Measurements from ENCODE around the gene HACL1.

- TF ChIP-seq CTCF (conservative IDR thresholded peaks at IDR 0.05; ENCODE audit: low read depth, low read length) (no peak), EZH2phosphoT487 (IDR thresholded peaks at IDR 0.05; ENCODE audit: borderline replicate concordance, low read length) (no peak)
These were observed 48.0 kb upstream of the HACL1 start for GRCh38 chr3:15649341-15649740.
